Sigmoid colon (tissue), 4 donors: ENCODE data around the gene CC2D2A.

Source experiments
- CTCF ChIP-seq, 4 experiments: fragments of 450-650 bp in 3 of 4; fragments of 200-600 bp in 1 of 4; IDR thresholded peaks; one replicate each; pipeline ENCODE4 v1.5.1; 2016 to 2019; ENCODE audit warnings: antibody characterized with exemption in 4 of 4, mild to moderate bottlenecking in 3 of 4, moderate library complexity in 2 of 4
- EP300 ChIP-seq, 4 donors: sonication (generic); formaldehyde crosslinking; IDR thresholded peaks; one replicate each; pipeline ENCODE4 v1.6.1; 2017; ENCODE audit warnings: antibody characterized with exemption in 4 of 4
- POLR2A ChIP-seq, 2 donors: fragments of 450-650 bp; IDR thresholded peaks; one replicate each; pipeline ENCODE4 v1.6.1; 2016; ENCODE audit warnings: antibody characterized with exemption in 2 of 2, mild to moderate bottlenecking in 2 of 2, moderate library complexity in 2 of 2
- POLR2AphosphoS5 ChIP-seq, 4 donors: sonication (generic); formaldehyde crosslinking; IDR thresholded peaks; one replicate each; pipeline ENCODE4 v1.6.1; 2017; ENCODE audit warnings: antibody characterized with exemption in 4 of 4

DNA sequence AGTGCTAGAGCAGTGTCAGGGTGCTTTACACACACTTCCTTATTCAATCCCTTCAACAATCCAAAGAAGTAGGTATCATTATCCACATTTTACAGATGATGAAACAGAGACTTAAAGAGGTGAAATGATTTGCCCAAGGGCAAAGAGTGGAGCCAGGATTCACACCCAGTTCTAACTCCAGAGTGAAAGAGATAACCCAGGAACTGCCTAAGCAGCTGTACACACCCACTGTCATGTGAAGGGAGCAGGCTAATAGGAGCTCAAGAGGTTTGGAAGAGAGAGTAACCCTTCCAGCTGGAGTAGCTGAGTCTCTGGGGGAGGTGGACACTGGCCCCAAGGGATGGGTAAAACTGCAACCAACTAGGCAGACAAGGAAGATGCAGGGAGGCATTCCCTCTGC is 92.9 kb downstream of the CC2D2A start:
- no peak for TF ChIP-seq CTCF (IDR thresholded peaks at IDR 0.05)
- no peak for TF ChIP-seq POLR2A (IDR thresholded peaks at IDR 0.05)
- TF ChIP-seq EP300 (IDR thresholded peaks at IDR 0.05) = no peak
- no peak for TF ChIP-seq POLR2AphosphoS5 (IDR thresholded peaks at IDR 0.05)
